OCI-LY7 (cell line): ENCODE results near the gene PSKH1.

Source experiments
- CTCF ChIP-seq: fragments of 200-600 bp; sonication (generic); conservative IDR thresholded peaks from 2 replicates; pipeline ENCODE4 v1.5.1; 2014; ENCODE audit warnings: mild to moderate bottlenecking, antibody characterized with exemption, low read length, moderate library complexity, mixed read lengths
- EZH2phosphoT487 ChIP-seq: fragments of 200-600 bp; sonication (generic); IDR thresholded peaks from 2 replicates; pipeline ENCODE4 v1.6.1; 2018; ENCODE audit warnings: low read depth, borderline replicate concordance, mild to moderate bottlenecking, mixed run types, antibody characterized with exemption, low read length, moderate library complexity, mixed read lengths

- TF ChIP-seq CTCF, result no peak
- TF ChIP-seq EZH2phosphoT487, result no peak
Observed at GRCh38 chr16:67846063-67846319, 47.1 kb upstream of the PSKH1 start.
